H1 (cell line): Measurements from ENCODE around the gene POU3F1. TPM values are rescaled to one million over a fixed set of nuclear protein-coding genes. Genes with fewer than 3 reads are reported as not detected.

ENCODE experiments used
- CTCF ChIA-PET: fragments of 300-600 bp; sonication (Branson Sonifier 250); formaldehyde crosslinking; loops from one replicate; lab custom pipeline; 2021; ENCODE audit not compliant: partially characterized antibody; lab: Charles Lee
- POLR2A ChIA-PET: fragments of 300-600 bp; sonication (Branson Sonifier 250); formaldehyde crosslinking; loops from one replicate; lab custom pipeline; 2021; ENCODE audit warnings: inconsistent platforms; ENCODE audit not compliant: partially characterized antibody; lab: Charles Lee
- DNase-seq, 2 experiments: peaks; one replicate each; pipeline versions ENCODE4 v3.0.0 to v3.0.0-alpha.2; 2010 to 2022; ENCODE audit warnings: low spot score in 2 of 2, low read depth in 1 of 2, mixed read lengths in 1 of 2
- FAIRE-seq: peaks from 2 replicates; lab custom pipeline; 2011; peaks lifted over from hg19 to GRCh38; lab: Jason Lieb, UNC
- H2AFZ ChIP-seq: 2 replicates; pipeline ENCODE4 v1.8.1; 2012; ENCODE audit warnings: low read length, inconsistent platforms
- H2AK5ac ChIP-seq: 2 replicates; pipeline ENCODE4 v1.6.1; 2013; ENCODE audit warnings: low read depth, low read length
- H2BK120ac ChIP-seq: replicated peaks from 2 replicates; pipeline ENCODE3; 2013; ENCODE audit warnings: low read depth, low read length, inconsistent platforms
- H2BK12ac ChIP-seq: 2 replicates; pipeline ENCODE4 v1.6.1; 2013; ENCODE audit warnings: low read depth, low read length
- H2BK15ac ChIP-seq: 2 replicates; pipeline ENCODE4 v1.6.1; 2013; ENCODE audit warnings: low read length
- H2BK20ac ChIP-seq: 2 replicates; pipeline ENCODE4 v1.6.1; 2013; ENCODE audit warnings: low read length
- H2BK5ac ChIP-seq: 2 replicates; pipeline ENCODE4 v1.6.1; 2013; ENCODE audit warnings: low read depth, low read length
- H3K14ac ChIP-seq: 2 replicates; pipeline ENCODE4 v1.6.1; 2013; ENCODE audit warnings: inconsistent platforms; ENCODE audit not compliant: insufficient read length
- H3K18ac ChIP-seq: 2 replicates; pipeline ENCODE4 v1.6.1; 2013; ENCODE audit warnings: low read length; ENCODE audit errors: extremely low read depth
- H3K23ac ChIP-seq: 2 replicates; pipeline ENCODE4 v1.6.1; 2013; ENCODE audit warnings: inconsistent platforms; ENCODE audit not compliant: insufficient read length
- H3K23me2 ChIP-seq: 2 replicates; pipeline ENCODE4 v1.6.1; 2013; ENCODE audit warnings: low read depth, low read length
- H3K27ac ChIP-seq: 2 replicates; pipeline ENCODE4 v1.6.1; 2011; ENCODE audit warnings: low read depth, low read length, inconsistent platforms
- H3K27me3 ChIP-seq, 4 experiments: replicated peaks in 1 of 4; 1 replicate in 1 of 4; 2 replicates in 3 of 4; pipeline versions ENCODE4 v1.6.1 to v1.8.1; 2011 to 2013; ENCODE audit warnings: low read length in 3 of 4, mild to moderate bottlenecking in 3 of 4, inconsistent platforms in 2 of 4, mixed read lengths in 2 of 4, moderate library complexity in 1 of 4; ENCODE audit not compliant: control insufficient read depth in 3 of 4, insufficient read depth in 3 of 4; ENCODE audit errors: extremely low read depth in 1 of 4
- H3K36me3 ChIP-seq, 4 experiments: 2 replicates each; pipeline versions ENCODE4 v1.6.1 to v1.8.1; 2011 to 2013; ENCODE audit warnings: mild to moderate bottlenecking in 4 of 4, low read length in 3 of 4, moderate library complexity in 2 of 4, control low read depth in 1 of 4, inconsistent platforms in 1 of 4; ENCODE audit not compliant: insufficient read depth in 4 of 4, control insufficient read depth in 2 of 4
- H3K4ac ChIP-seq: replicated peaks from 2 replicates; pipeline ENCODE3; 2013; ENCODE audit warnings: low read length, low read depth, mixed read lengths, inconsistent platforms; ENCODE audit not compliant: insufficient read length
- H3K4me1 ChIP-seq, 4 experiments: replicated peaks in 1 of 4; 1 replicate in 1 of 4; 2 replicates in 3 of 4; pipeline versions ENCODE4 v1.6.1 to v1.8.1; 2011 to 2013; ENCODE audit warnings: low read length in 3 of 4, inconsistent platforms in 2 of 4, mixed read lengths in 1 of 4; ENCODE audit not compliant: insufficient read depth in 4 of 4, control insufficient read depth in 3 of 4
- H3K4me2 ChIP-seq, 2 experiments: 2 replicates each; pipeline versions ENCODE4 v1.6.1 to v1.8.1; 2011 to 2013; ENCODE audit warnings: low read depth in 2 of 2, low read length in 2 of 2, control low read depth in 1 of 2, inconsistent platforms in 1 of 2, mild to moderate bottlenecking in 1 of 2; ENCODE audit not compliant: insufficient read depth in 1 of 2
- H3K4me3 ChIP-seq, 4 experiments: fragments of 200-600, 300-600 bp in 1 of 4; sonication (generic), shearing (Covaris generic), sonication (Bioruptor Twin) in 1 of 4; 2 replicates each; pipeline versions ENCODE4 v1.5.1 to v1.8.1; 2011 to 2016; ENCODE audit warnings: low read length in 4 of 4, low read depth in 3 of 4, control low read depth in 2 of 4, inconsistent platforms in 2 of 4, mild to moderate bottlenecking in 2 of 4, mixed read lengths in 1 of 4, moderate library complexity in 1 of 4; ENCODE audit not compliant: insufficient read depth in 2 of 4; ENCODE audit errors: extremely low read depth in 1 of 4
- H3K56ac ChIP-seq: replicated peaks from 2 replicates; pipeline ENCODE3; 2013; ENCODE audit warnings: low read depth, mild to moderate bottlenecking, mixed read lengths, low read length, inconsistent platforms; ENCODE audit not compliant: insufficient read length
- H3K79me1 ChIP-seq: 2 replicates; pipeline ENCODE4 v1.6.1; 2013; ENCODE audit warnings: low read depth, low read length, control low read depth
- H3K79me2 ChIP-seq, 2 experiments: 2 replicates each; pipeline versions ENCODE4 v1.6.1 to v1.8.1; 2012 to 2013; ENCODE audit warnings: low read length in 2 of 2, mild to moderate bottlenecking in 2 of 2, inconsistent platforms in 1 of 2; ENCODE audit not compliant: insufficient read depth in 2 of 2, control insufficient read depth in 1 of 2
- H3K9ac ChIP-seq, 4 experiments: replicated peaks in 1 of 4; 1 replicate in 1 of 4; 2 replicates in 3 of 4; pipeline versions ENCODE4 v1.6.1 to v1.8.1; 2011 to 2013; ENCODE audit warnings: low read depth in 3 of 4, low read length in 3 of 4, control low read depth in 2 of 4, mild to moderate bottlenecking in 2 of 4, moderate library complexity in 2 of 4, inconsistent platforms in 1 of 4; ENCODE audit errors: extremely low read depth in 1 of 4
- H3K9me3 ChIP-seq, 2 experiments: 2 replicates each; pipeline versions ENCODE4 v1.6.1 to v1.8.1; 2012 to 2013; ENCODE audit warnings: mild to moderate bottlenecking in 2 of 2, moderate library complexity in 2 of 2, control low read depth in 1 of 2, inconsistent platforms in 1 of 2, low read depth in 1 of 2, low read length in 1 of 2, mixed read lengths in 1 of 2; ENCODE audit not compliant: insufficient read depth in 2 of 2
- H4K20me1 ChIP-seq, 2 experiments: replicated peaks in 1 of 2; 2 replicates each; pipeline versions ENCODE3 to v1.8.1; 2011 to 2013; ENCODE audit warnings: inconsistent platforms in 2 of 2, low read length in 2 of 2, mild to moderate bottlenecking in 1 of 2; ENCODE audit not compliant: insufficient read depth in 2 of 2, control insufficient read depth in 1 of 2
- H4K5ac ChIP-seq: 2 replicates; pipeline ENCODE4 v1.6.1; 2013; ENCODE audit warnings: low read length, low read depth, mixed read lengths, inconsistent platforms; ENCODE audit not compliant: insufficient read length
- H4K8ac ChIP-seq: 2 replicates; pipeline ENCODE4 v1.8.0; 2013; ENCODE audit warnings: mild to moderate bottlenecking, moderate library complexity, low read length, inconsistent platforms; ENCODE audit not compliant: insufficient read depth; ENCODE audit errors: extremely low read depth
- H4K91ac ChIP-seq: replicated peaks from 2 replicates; pipeline ENCODE3; 2013; ENCODE audit warnings: low read length, mixed read lengths, inconsistent platforms; ENCODE audit not compliant: insufficient read length
- CHD2 ChIP-seq: IDR thresholded peaks from 2 replicates; pipeline ENCODE4 v1.6.1; 2012; ENCODE audit warnings: low read length, improper control_type of control experiment
- POU5F1 ChIP-seq: IDR thresholded peaks from 2 replicates; pipeline ENCODE4 v1.6.1; 2011; ENCODE audit warnings: low read depth, mild to moderate bottlenecking, low read length, moderate library complexity
- RAD21 ChIP-seq, 2 experiments: IDR thresholded peaks in 1 of 2; conservative IDR thresholded peaks in 1 of 2; 2 replicates each; pipeline ENCODE4 v1.6.1; 2011; ENCODE audit warnings: low read depth in 2 of 2, low read length in 2 of 2, improper control_type of control experiment in 1 of 2, inconsistent platforms in 1 of 2, mild to moderate bottlenecking in 1 of 2, moderate library complexity in 1 of 2
- SIN3A ChIP-seq, 2 experiments: IDR thresholded peaks in 1 of 2; conservative IDR thresholded peaks in 1 of 2; 2 replicates each; pipeline ENCODE4 v1.6.1; 2011 to 2012; ENCODE audit warnings: low read length in 2 of 2, improper control_type of control experiment in 1 of 2, low read depth in 1 of 2, mild to moderate bottlenecking in 1 of 2
- WGBS, 2 experiments: shearing (Covaris generic) in 1 of 2; methylation state at CpG; one replicate each; pipeline versions ENCODE4 v1.1.6 to v1.1.7; 2013 to 2015; ENCODE audit warnings: low lambda C conversion rate in 2 of 2, mixed read lengths in 2 of 2, inconsistent platforms in 1 of 2, low coverage in 1 of 2, missing lambda C conversion rate in 1 of 2; ENCODE audit not compliant: insufficient replicate concordance in 2 of 2, insufficient coverage in 1 of 2, insufficient read length in 1 of 2; ENCODE audit errors: extremely low coverage in 1 of 2, missing lambda C conversion rate in 1 of 2; 5-methylcytosine and 5-hydroxymethylcytosine counted together
- polyA plus RNA-seq, 7 experiments: library from polyadenylated mRNA; depleted of rRNA in 3 of 7; stranded (reverse) in 5 of 7; unstranded in 2 of 7; fragments of >200 nt in 5 of 7; fragments of 200-250 nt in 2 of 7; gene quantifications; 1 replicate in 5 of 7; 2 replicates in 1 of 7; 4 replicates in 1 of 7; pipeline versions ENCODE4 v1.2.1 to v1.2.3, GENCODE V29; 2011 to 2013; ENCODE audit warnings: missing spikeins in 2 of 7, mixed read lengths in 2 of 7
- total RNA-seq: library from RNA; stranded (reverse); fragmentation: NEBNext Ultra II Directional; extraction: Animal tissue kit (Norgen Biotek cat#: 25700); gene quantifications from 2 replicates; pipeline ENCODE4 v1.2.1, GENCODE V29; 2021

Gene POU3F1
- total and polyA plus RNA-seq, 2 of the 8 experiments (the other 6 are each of a cell fraction or from before 2014, with no cell fraction given): 4.2 to 10.8 TPM

DNA sequence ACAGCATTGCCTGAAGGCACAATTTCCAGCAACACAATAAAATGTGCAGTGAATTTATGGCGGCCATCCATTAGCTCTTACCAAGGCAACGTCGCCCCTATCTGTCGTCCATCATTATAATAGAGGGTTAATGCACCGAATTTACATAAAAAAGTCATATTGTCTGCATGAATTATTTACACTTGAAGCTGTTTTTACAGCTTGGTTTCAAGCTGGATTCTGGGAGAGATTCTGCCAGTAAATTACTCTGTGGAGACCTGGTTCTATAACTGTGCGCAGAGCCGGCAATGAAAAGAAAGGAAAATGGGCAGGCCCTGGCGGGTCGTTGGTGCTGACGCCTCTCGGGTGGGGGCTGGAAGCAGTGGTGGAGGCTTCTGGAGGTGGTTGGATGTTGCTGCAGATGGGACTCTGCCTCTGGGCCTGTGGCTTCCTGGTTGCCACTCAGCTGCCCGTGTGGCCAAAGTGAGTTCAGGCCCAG is 48.9 kb upstream of the POU3F1 start:
- Histone ChIP-seq H3K27me3 (no peaks in the 10 kb centered on the region), H3K9ac (no peak overlapping the region), H3K23me2 (no peaks in the 10 kb centered on the region), H2BK15ac (no peak overlapping the region), H2BK5ac (no peak overlapping the region), H3K9me3 (no peaks in the 10 kb centered on the region), H3K18ac (no peak overlapping the region; the same call in 1 of the 2 replicates), H3K56ac (no peak overlapping the region), H2AFZ (no peak overlapping the region), H4K20me1 (no peaks in the 10 kb centered on the region), H3K4me3 (no peak overlapping the region), H3K36me3 (no peaks in the 10 kb centered on the region), H2AK5ac (no peak overlapping the region), H2BK120ac (no peak overlapping the region), H4K5ac (no peak overlapping the region), H3K27ac (no peak overlapping the region), H3K79me2 (no peaks in the 10 kb centered on the region), H3K23ac (no peak overlapping the region), H4K8ac (no peak overlapping the region), H4K91ac (no peak overlapping the region), H3K4me2 (no peak overlapping the region), H3K79me1 (no peaks in the 10 kb centered on the region), H3K4me1 (peaks cover 4 to 21% (median 14%) of the 10 kb centered on the region in 4 experiments), H3K14ac (no peak overlapping the region), H3K4ac (no peak overlapping the region), H2BK20ac (no peak overlapping the region; the same call in 1 of the 2 replicates), H2BK12ac (no peak overlapping the region)
- CTCF ChIA-PET: interaction anchor here (1.2 kb wide), 1 partner anchor 407 kb away, joined by 3 read pairs; no protein-coding TSS in a partner anchor
- 93% methylated on average over 12 of the region's 12 CpGs; no CpG with 5 or more reads in 1 of the 2 experiments for WGBS, 2 experiments
- POLR2A ChIA-PET: interaction anchor here (1.2 to 1.7 kb wide), 2 partner anchors 10 to 44 kb away, joined by 3 to 6 read pairs; no protein-coding TSS in a partner anchor
- FAIRE-seq (no peak), DNase-seq (no peak)
- TF ChIP-seq RAD21 (IDR thresholded peaks at IDR 0.05 in 1 of 2, conservative IDR thresholded peaks at IDR 0.05 in 1 of 2; ENCODE audit: low read depth in 2 of 2, low read length in 2 of 2): no peak
- no peak for TF ChIP-seq SIN3A (conservative IDR thresholded peaks at IDR 0.05 in 1 of 2, IDR thresholded peaks at IDR 0.05 in 1 of 2; ENCODE audit: low read depth in 1 of 2, low read length in 2 of 2)
- TF ChIP-seq CHD2: no peak
- no peak for TF ChIP-seq POU5F1
